Neuron (in vitro differentiated cells): ENCODE measurements around the gene CPA4.

ENCODE experiments used
- H2AFZ ChIP-seq: one replicate; pipeline ENCODE4 v1.6.1; 2013; ENCODE audit warnings: low read depth, mild to moderate bottlenecking, inconsistent platforms, low read length, moderate library complexity
- H3K27me3 ChIP-seq: one replicate; pipeline ENCODE4 v1.6.1; 2013; ENCODE audit warnings: low read length; ENCODE audit not compliant: insufficient read depth
- H3K36me3 ChIP-seq: one replicate; pipeline ENCODE4 v1.6.1; 2013; ENCODE audit warnings: low read length; ENCODE audit not compliant: insufficient read depth
- H3K4me1 ChIP-seq: one replicate; pipeline ENCODE4 v1.6.1; 2013; ENCODE audit warnings: low read length; ENCODE audit not compliant: insufficient read depth
- H3K4me3 ChIP-seq: 2 replicates; pipeline ENCODE4 v1.5.1; 2013; ENCODE audit warnings: mild to moderate bottlenecking, low read length, moderate library complexity
- H3K9me3 ChIP-seq: one replicate; pipeline ENCODE4 v1.6.1; 2013; ENCODE audit warnings: low read length

The CPA4 gene

GRCh38 chr7:130360518-130360917 lies 67.6 kb downstream of the CPA4 start:
- no peak overlapping the region for H3K4me3 ChIP-seq
- H3K9me3 ChIP-seq, result peaks cover 6% of the 10 kb centered on the region
- no peak overlapping the region for H2AFZ ChIP-seq
- H3K27me3 ChIP-seq, result no peaks in the 10 kb centered on the region
- H3K4me1 ChIP-seq, result peaks cover 19% of the 10 kb centered on the region
- H3K36me3 ChIP-seq, result no peaks in the 10 kb centered on the region

- Histone ChIP-seq H3K27me3 (no peaks in the 10 kb centered on the region), H3K4me3 (no peak overlapping the region)
Measured at GRCh38 chr7:130361681-130362080, 68.7 kb downstream of the CPA4 start.

GRCh38 chr7:130362251-130362816 lies 69.4 kb downstream of the CPA4 start:
- peaks cover 6% of the 10 kb centered on the region for H3K9me3 ChIP-seq

More at GRCh38 chr7:130361681-130362080, 68.7 kb downstream of the CPA4 start:
- H3K36me3 ChIP-seq, result no peaks in the 10 kb centered on the region
- H2AFZ ChIP-seq, result no peak overlapping the region
- H3K9me3 ChIP-seq, result peaks cover 6% of the 10 kb centered on the region
- peaks cover 13% of the 10 kb centered on the region for H3K4me1 ChIP-seq

GRCh38 chr7:130363026-130363847 lies 70.3 kb downstream of the CPA4 start:
- peaks cover 6% of the 10 kb centered on the region for H3K9me3 ChIP-seq
- H2AFZ ChIP-seq, result no peak overlapping the region
- no peaks in the 10 kb centered on the region for H3K36me3 ChIP-seq
- H3K4me1 ChIP-seq, result peaks cover 10% of the 10 kb centered on the region
- no peaks in the 10 kb centered on the region for H3K27me3 ChIP-seq
- H3K4me3 ChIP-seq, result no peak overlapping the region

More at GRCh38 chr7:130362251-130362816, 69.4 kb downstream of the CPA4 start:
- no peak overlapping the region for H3K4me3 ChIP-seq
- no peaks in the 10 kb centered on the region for H3K36me3 ChIP-seq
- no peaks in the 10 kb centered on the region for H3K27me3 ChIP-seq
- peaks cover 10% of the 10 kb centered on the region for H3K4me1 ChIP-seq
- H2AFZ ChIP-seq, result no peak overlapping the region

GRCh38 chr7:130364451-130364850 lies 71.5 kb downstream of the CPA4 start:
- Histone ChIP-seq H3K27me3 (no peaks in the 10 kb centered on the region), H3K4me1 (peaks cover 10% of the 10 kb centered on the region), H3K9me3 (peaks cover 4% of the 10 kb centered on the region), H2AFZ (no peak overlapping the region), H3K36me3 (no peaks in the 10 kb centered on the region), H3K4me3 (no peak overlapping the region)

GRCh38 chr7:130365088-130365487 lies 72.1 kb downstream of the CPA4 start:
- H3K27me3 ChIP-seq, result no peaks in the 10 kb centered on the region

GRCh38 chr7:130365511-130366441 lies 72.8 kb downstream of the CPA4 start:
- Histone ChIP-seq H3K4me3 (no peak overlapping the region), H3K36me3 (no peaks in the 10 kb centered on the region), H3K9me3 (peaks cover 4% of the 10 kb centered on the region), H3K4me1 (peaks cover 10% of the 10 kb centered on the region), H3K27me3 (no peaks in the 10 kb centered on the region), H2AFZ (no peak overlapping the region)

More at GRCh38 chr7:130365088-130365487, 72.1 kb downstream of the CPA4 start:
- Histone ChIP-seq H2AFZ (no peak overlapping the region), H3K4me1 (peaks cover 10% of the 10 kb centered on the region), H3K36me3 (no peaks in the 10 kb centered on the region), H3K9me3 (peaks cover 4% of the 10 kb centered on the region), H3K4me3 (no peak overlapping the region)

GRCh38 chr7:130366564-130366963 lies 73.6 kb downstream of the CPA4 start:
- H3K36me3 ChIP-seq, result no peaks in the 10 kb centered on the region
- H3K4me1 ChIP-seq, result peaks cover 10% of the 10 kb centered on the region
- H3K9me3 ChIP-seq, result peaks cover under 1% of the 10 kb centered on the region
- H3K4me3 ChIP-seq, result no peak overlapping the region
- H3K27me3 ChIP-seq, result no peaks in the 10 kb centered on the region
- no peak overlapping the region for H2AFZ ChIP-seq

GRCh38 chr7:130367088-130367755 lies 74.3 kb downstream of the CPA4 start:
- peaks cover 10% of the 10 kb centered on the region for H3K4me1 ChIP-seq
- no peak overlapping the region for H3K4me3 ChIP-seq
- H2AFZ ChIP-seq, result no peak overlapping the region
- H3K9me3 ChIP-seq, result no peaks in the 10 kb centered on the region
- no peaks in the 10 kb centered on the region for H3K27me3 ChIP-seq
- H3K36me3 ChIP-seq, result no peaks in the 10 kb centered on the region

- H3K27me3 ChIP-seq, result no peaks in the 10 kb centered on the region
- no peak overlapping the region for H2AFZ ChIP-seq
- no peaks in the 10 kb centered on the region for H3K9me3 ChIP-seq
- H3K36me3 ChIP-seq, result no peaks in the 10 kb centered on the region
- H3K4me1 ChIP-seq, result peaks cover 16% of the 10 kb centered on the region
- no peak overlapping the region for H3K4me3 ChIP-seq
Measured at GRCh38 chr7:130367836-130368746, 75.1 kb downstream of the CPA4 start.

GRCh38 chr7:130369110-130369711 lies 76.2 kb downstream of the CPA4 start:
- Histone ChIP-seq H3K4me1 (peaks cover 27% of the 10 kb centered on the region), H3K27me3 (no peaks in the 10 kb centered on the region), H3K4me3 (no peak overlapping the region), H2AFZ (no peak overlapping the region), H3K36me3 (no peaks in the 10 kb centered on the region), H3K9me3 (no peaks in the 10 kb centered on the region)
